GM18951 (cell line): ENCODE data around the gene MPV17.
"Not testable (repeated sequence)": the region's sequence is repeated elsewhere in the genome, so short reads cannot be mapped to it uniquely, and the experiment has no call there.

Source experiments
- POLR2A ChIP-seq: IDR thresholded peaks from 4 replicates; pipeline ENCODE4 v1.6.1; 2011; ENCODE audit warnings: mild to moderate bottlenecking; ENCODE audit not compliant: insufficient read length, insufficient read depth; ENCODE audit errors: extremely low read depth
- in situ Hi-C: fragments of 300-500 bp; cut with MboI; formaldehyde crosslinking; loops from one replicate; pipeline ENCODE4 v1.12.0; 2022; ENCODE audit warnings: low sequenced_read_pairs, mixed read lengths, inconsistent platforms; ENCODE audit not compliant: unreplicated experiment

The MPV17 gene

DNA sequence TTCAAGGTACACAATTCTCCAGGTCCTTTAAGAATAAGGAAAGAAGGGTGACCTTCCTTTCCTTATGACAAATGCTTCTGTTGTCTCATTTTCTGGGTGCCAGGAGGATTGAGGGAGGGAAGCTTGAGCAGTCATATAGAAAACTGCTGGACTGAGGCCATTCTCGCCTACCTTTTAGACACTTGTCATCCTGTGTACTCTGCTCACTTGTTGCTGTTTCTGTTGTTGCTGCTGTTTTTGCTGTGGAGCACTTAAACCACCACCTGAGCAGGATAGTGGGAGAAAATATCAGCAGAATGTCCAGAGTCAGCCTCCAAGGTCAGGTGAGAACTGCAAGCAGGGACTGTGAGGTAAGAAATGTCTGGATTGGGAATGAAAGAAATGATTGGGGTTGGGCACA lies 44.9 kb downstream of the MPV17 start:
- no peak for TF ChIP-seq POLR2A

GRCh38 chr2:27275211-27276150 lies 47.4 kb downstream of the MPV17 start, which contains the start of gene DNAJC5G:
Gene DNAJC5G, plus strand, starts transcription at chr2:27275433. Its CDS starts 1,296 bp downstream, at chr2:27276729.
- in situ Hi-C loops: loop anchor here (10.0 kb wide), 1 partner anchor 321 kb away; no protein-coding TSS in a partner anchor
- TF ChIP-seq POLR2A: no peak

More for the DNA sequence above, 44.9 kb downstream of the MPV17 start:
- in situ Hi-C loops: loop anchor here (10.0 kb wide), 1 partner anchor 323 kb away; no protein-coding TSS in a partner anchor

DNA sequence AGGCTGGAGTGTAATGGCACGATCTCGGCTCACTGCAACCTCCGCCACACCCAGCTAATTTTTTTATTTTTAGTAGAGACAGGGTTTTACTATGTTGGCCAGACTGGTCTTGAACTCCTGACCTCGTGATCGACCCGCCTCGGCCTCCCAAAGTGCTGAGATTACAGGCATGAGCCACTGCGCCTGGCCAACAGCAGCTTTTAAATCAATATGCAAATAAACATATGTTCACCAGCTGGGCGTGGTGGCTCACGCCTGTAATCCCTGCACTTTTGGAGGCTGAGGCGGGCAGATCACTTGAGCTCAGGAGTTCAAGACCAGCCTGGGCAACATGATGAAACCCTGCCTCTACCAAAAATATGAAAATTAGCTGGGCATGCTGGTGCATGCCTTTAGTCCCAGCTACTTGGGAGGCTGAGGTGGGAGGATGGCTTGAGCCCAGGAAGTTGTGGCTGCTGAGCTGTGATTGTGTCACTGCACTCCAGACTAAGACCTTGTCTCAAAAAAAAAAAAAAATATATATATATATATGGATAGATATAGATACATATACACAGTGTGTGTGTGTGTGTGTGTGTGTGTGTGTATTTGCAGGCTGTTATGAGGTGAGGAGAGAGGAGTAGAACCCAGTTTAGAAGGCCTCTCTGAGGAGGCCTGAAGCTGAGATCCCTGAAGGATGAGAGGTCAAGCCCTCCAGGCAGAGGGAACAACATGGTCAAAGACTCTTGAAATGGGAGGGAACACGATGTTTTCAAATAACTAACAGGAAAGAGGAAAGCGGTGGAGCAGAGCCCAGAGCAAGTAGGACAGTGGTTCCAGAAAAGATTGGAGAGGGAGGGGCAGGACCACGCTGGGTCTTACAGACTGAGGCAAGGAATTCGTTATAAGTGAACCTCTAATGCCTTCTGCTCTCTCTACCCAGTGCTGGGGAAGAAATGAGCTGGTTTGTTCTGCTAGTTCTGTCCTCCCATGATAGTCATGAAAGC lies 50.1 kb downstream of the MPV17 start:
- in situ Hi-C loops: loop anchor here (10.0 kb wide), 1 partner anchor 318 kb away; no protein-coding TSS in a partner anchor

DNA sequence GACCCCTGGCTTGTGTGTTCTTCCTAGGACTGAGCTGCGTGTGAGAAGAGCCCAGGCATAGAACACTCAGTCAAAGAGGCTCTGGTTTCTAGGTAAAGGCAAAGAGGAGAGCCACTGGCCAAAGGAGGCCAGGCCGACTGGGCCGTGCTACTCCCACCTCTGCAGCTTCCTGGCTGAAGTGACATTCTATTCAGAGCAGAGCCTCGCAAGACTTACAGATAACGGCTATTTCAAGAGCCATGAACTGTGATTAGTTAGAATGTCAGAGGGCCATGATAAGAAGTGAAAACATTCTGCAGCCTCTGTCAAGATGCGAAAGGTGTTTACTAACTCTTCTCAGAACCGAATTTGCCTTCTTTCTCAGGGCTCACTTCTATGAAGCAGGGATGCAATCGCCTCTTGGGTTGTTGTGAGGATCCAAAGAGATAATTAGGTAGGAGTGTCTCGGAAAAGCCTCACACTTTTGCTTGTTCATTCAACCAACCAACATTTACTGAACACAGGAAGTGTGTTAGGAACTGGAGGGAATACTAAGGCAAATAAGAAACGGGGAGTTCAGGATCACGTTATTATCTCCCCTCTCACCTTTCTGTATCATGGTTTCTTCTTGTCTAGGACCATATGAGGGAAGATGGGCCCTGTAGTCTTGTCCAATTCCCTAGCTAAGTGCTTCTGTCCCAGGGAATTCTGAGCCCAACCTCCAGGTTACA lies 51.1 kb downstream of the MPV17 start:
- in situ Hi-C loops: loop anchor here (10.0 kb wide), 1 partner anchor 317 kb away; no protein-coding TSS in a partner anchor

DNA sequence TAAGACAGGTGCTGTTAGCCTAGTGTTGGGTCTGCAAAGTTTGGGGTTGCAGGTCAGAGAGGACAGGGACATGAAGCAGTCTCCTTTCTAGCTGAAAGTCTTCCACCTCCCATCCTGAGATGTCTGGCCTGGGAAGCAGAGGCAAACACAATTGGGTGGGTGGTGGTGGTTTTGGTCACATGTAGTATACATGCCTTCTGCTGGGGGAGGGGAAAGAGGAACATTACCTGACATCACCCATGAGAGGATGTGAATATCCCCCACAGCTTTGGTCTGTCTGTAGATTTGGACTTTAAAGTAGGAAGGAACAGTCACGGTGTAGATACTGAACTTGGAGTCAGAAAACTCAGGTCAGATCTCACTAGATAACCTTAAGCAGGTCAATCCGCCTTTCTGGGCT lies 52.2 kb downstream of the MPV17 start:
- TF ChIP-seq POLR2A: no peak
- in situ Hi-C loops: loop anchor here (10.0 kb wide), 1 partner anchor 316 kb away; no protein-coding TSS in a partner anchor

More for the DNA sequence above, 51.1 kb downstream of the MPV17 start:
- no peak for TF ChIP-seq POLR2A

DNA sequence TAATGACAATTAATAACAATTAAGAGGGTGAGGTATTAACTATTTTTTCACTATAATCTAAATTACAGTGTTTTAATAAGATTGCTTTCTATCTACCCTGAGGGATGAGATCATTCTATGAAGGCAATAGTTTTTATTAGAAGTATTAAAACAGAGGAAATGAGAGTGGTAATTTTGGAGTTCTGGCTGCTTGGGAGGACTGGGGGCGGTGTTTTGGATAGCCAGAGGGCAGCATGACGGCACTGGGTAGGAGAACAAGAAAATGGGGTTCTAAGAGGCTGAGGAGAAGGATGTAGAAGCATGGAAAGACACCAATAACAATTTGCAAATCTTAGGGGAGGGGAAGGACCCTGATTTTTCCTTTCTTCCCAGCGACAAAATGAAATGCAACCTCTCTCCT lies 52.8 kb downstream of the MPV17 start:
- TF ChIP-seq POLR2A: no peak
- in situ Hi-C loops: loop anchor here (10.0 kb wide), 1 partner anchor 315 kb away; no protein-coding TSS in a partner anchor

DNA sequence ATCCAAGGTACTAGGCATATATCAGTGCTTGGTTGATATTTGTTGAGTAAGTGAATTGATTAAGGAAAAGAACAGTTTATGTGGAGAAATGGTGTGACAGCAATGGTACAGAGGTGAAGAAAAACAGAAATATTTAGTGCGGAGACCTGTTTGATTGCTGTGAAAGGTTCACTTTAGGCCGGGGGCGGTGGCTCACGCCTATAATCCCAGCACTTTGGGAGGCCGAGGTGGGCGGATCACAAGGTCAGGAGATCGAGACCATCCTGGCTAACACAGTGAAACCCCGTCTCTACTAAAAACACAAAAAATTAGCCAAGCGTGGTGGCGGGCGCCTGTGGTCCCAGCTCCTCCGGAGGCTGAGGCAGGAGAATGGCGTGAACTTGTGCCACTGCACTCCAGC lies 54.6 kb downstream of the MPV17 start:
- in situ Hi-C loops: not testable (repeated sequence)

- in situ Hi-C loops: no loop called here
- TF ChIP-seq POLR2A: no peak
Observed at GRCh38 chr2:27265536-27265870, 57.4 kb downstream of the MPV17 start.

GRCh38 chr2:27264753-27265535 lies 58.0 kb downstream of the MPV17 start:
- in situ Hi-C loops: no loop called here
- TF ChIP-seq POLR2A: no peak

GRCh38 chr2:27264253-27264752 lies 58.6 kb downstream of the MPV17 start:
- no peak for TF ChIP-seq POLR2A
- in situ Hi-C loops: no loop called here

DNA sequence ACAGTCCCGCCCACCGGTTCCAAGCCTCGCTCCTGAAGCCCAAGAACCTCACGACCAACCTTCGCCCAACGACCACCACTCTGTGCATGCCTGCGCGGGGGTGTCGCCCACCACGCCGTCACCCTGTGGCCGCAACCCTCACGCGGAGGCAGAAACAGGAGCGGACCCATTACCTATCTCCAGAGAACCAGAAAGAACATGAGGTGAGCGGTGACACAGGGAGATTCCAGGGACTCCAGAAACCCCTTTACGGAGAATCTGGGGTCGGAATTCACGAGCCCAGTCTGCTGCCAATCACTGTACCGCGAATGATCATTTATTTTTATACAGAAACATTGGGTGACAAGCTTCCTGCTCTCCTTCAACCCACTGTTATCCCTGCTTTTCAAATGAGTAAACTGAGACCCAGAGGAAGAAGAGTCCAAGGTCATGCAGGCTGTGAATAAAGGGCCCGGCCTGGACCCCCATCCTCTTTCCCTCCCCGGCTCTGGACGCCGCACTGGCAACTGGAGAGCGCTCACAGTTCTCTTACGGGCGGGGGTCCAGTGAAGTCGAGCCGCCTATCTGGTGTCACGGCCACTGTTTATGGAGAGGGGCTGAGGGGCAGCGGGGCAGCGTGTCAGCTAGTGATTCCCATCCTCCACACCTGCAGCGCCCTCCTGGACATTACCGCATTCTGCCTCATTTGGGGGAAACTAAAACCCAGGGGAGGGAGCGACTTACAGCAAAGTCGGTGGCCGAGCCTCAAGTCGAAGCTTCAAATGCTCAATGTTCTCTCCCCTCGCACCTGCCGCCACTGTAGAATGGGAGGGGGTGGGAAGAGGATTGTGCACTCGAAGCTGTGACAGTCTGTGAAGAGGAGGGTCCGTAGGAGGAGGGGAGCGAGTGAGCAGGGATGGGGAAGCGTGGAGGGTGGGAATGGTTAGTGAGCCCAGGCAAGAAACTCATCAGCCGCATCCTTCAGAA lies 59.3 kb downstream of the MPV17 start:
- in situ Hi-C loops: no loop called here
- TF ChIP-seq POLR2A: no peak
